ENCODE results near the gene MTO1.
A peak's percentile ranks its signal among the peaks of the same experiment; 100 is the strongest.

GRCh38 chr6:73519926-73520687 is 58.6 kb downstream of the MTO1 start:
- no peak for TF ChIP-seq CTCF (IDR thresholded peaks at IDR 0.05)
- peak; percentile 26 to 79 (median 79) for TF ChIP-seq POLR2AphosphoS5 (IDR thresholded peaks at IDR 0.05)
- TF ChIP-seq POLR2A (IDR thresholded peaks at IDR 0.05), result no peak
- TF ChIP-seq EP300 (IDR thresholded peaks at IDR 0.05), result no peak
